HG02943 (cell line): ENCODE measurements around the gene GPATCH8.
"Not testable (repeated sequence)": the region's sequence is repeated elsewhere in the genome, so short reads cannot be mapped to it uniquely, and the experiment has no call there.

ENCODE experiments used
- ATAC-seq: cut with Tn5 transposase; IDR thresholded peaks from one replicate; pipeline ENCODE4 v1.9.1; 2021; ENCODE audit warnings: mild to moderate bottlenecking, low read depth, moderate library complexity; ENCODE audit not compliant: unreplicated experiment

GPATCH8 gene

DNA sequence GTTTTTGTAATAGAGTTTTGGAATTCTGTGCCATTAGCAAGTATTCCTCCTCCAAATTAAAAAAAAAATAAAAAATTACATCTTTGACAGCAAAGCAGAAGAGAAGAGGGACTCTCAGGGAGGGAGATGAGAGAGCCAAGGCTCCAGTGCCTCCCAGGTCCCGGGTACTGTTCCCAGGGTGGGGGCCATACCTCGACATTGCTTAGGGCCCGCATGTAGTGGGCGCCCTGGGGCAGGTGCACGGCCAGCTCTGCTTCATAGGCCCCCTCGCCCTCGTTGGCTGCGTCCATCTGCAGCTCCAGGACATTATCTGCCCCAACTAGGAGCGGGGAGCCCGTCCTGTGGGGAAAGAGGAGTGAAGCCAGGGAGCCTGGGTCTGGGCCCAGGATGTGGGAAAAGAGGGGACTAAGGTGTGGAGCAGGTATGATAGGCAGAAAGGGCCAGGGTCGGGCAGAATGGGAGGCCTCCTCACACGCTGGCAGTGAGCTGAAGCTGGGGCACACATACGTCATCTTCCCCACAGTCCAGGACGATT, 125.0 kb downstream of the GPATCH8 start:
- no peak for ATAC-seq

DNA sequence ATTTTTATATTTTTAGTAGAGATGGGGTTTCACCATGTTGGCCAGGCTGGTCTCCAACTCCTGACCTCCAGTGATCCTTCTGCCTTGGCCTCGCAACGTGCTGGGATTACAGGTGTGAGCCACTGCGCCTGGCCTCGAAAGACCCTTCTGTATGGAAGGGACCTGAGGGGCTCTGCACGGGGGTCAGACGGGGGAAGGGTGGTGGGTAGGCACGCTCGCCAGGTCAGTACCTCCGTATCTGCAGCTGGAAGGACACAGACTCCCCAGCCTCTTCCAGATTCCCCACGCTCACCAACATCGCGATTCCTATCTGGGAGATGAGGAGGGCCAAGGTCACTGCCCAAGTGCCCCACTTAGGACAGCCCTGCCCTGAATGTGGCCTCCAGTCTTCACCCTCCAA, 126.4 kb downstream of the GPATCH8 start:
- no peak for ATAC-seq

DNA sequence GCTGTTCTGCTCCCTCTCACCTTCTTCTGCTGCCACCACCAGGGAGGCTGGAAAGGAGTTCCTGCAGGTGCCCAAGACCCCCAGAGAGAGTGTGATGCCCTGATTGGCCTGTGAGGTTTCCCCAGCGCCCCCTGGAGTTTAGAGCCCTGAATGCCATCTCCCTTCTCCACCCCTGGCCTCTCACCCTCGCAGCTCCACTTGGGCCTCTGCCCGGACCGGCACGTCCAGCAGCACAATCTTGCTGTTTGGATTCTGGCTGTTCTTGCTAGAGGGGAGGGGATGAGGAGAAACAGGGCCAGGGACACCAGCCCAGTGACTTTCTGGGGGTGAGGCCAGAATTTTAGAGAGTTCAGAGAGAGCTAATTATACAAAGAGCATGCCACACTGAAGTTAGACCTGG, 127.1 kb downstream of the GPATCH8 start:
- ATAC-seq: no peak

GRCh38 chr17:44375196-44376017, 127.8 kb downstream of the GPATCH8 start:
- ATAC-seq: no peak

DNA sequence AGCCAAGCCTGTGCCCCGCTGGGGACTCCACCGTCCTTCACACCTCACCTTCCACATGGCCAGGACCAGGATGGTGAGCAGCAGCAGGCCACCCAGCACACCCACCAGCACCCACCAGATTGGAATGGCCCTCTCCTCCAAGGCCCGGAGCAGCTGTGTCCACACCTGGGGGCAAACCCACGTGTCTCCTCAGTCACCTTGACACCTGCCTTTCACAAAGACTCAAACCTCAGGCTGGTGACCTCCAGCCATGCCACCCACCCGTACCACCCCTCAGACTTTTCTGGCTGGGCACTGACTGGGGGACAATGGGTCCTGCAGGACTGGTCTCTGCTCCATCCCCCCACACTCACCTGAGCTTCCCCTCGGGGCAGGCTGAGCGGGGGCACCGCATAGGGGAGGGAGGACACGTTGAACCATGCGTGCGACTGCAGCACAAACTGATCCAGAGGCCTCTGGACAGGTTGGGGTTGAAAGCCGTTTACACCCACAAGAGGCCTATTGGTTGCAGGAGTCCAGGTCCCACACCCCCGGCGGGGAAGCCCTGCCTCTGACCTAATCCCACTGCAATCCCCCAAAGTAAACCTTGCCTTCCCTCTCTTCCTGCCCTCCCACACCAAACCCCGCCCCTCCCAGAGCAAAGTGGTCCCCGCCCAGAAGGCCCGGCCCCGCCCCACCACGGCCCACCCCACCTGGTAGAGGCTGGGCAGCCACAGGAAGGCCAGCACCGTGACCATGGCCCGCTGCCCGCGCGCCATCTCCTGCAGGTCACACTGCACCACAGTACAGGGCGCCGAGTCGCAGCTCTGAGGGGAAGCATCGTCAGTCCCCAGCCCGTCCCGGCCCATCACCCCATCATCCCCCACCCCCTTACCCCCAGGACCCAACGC, 128.7 kb downstream of the GPATCH8 start:
- ATAC-seq: no peak

DNA sequence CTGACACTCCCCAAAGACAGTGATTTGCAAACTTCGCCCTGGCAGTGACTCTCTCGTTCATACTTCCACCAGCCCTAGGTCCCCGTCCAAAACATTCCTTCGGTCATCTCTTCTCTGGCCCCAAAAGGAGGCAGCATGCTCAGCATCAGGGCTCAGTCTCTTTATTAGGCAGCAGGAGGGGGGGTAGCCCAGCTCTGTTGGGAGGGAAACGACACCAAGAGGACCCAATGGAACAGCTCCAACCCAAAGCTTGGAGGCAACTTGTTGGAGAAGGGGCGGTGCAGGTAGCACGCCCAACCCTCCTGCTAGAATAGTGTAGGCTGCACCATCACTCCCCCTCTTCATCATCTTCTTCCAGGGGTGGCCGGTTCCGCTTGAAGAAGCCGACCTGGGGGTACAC, 131.2 kb downstream of the GPATCH8 start:
- ATAC-seq: no peak

GRCh38 chr17:44369414-44370023, 133.7 kb downstream of the GPATCH8 start:
- not testable (repeated sequence) for ATAC-seq

DNA sequence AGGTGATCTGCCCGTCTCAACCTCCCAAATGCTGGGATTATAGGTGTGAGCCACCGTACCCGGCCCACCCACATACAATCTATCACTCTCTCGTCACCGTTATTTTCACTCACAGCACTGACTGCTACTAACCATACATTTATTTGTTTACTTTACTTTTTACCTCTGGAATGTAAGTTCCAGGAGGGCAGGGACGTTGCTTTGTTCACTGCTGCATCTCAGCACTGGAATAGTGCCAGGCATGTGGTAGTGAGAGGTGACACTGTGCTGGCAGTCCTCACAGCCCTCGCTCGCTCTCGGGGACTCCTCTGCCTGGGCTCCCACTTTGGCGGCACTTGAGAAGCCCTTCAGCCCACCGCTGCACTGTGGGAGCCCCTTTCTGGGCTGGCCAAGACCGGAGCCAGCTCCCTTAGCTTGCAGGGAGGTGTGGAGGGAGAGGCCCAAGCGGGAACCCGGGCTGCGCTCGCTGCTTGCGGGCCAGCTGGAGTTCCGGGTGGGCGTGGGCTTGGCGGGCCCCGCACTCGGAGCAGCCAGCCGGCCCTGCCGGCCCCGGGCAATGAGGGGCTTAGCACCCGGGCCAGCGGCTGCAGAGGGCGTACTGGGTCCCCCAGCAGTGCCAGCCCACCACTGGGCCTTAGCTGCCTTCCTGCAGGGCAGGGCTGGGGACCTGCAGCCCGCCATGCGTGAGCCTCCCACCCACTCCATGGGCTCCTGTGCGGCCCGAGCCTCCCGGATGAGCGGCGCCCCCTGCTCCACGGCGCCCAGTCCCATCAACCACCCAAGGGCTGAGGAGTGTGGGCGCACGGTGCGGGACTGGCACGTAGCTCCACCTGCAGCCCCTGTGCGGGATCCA, 134.6 kb downstream of the GPATCH8 start:
- ATAC-seq: not testable (repeated sequence)

GRCh38 chr17:44367231-44367979, 135.8 kb downstream of the GPATCH8 start:
- ATAC-seq: no peak

- not testable (repeated sequence) for ATAC-seq
Observed at GRCh38 chr17:44365051-44365450, 138.2 kb downstream of the GPATCH8 start.

GRCh38 chr17:44363613-44364159, 139.5 kb downstream of the GPATCH8 start, which contains the start of gene FAM171A2:
Gene FAM171A2, minus strand, starts transcription at chr17:44363853. Its CDS starts 139 bp downstream, at chr17:44363714.
- ATAC-seq: no peak

DNA sequence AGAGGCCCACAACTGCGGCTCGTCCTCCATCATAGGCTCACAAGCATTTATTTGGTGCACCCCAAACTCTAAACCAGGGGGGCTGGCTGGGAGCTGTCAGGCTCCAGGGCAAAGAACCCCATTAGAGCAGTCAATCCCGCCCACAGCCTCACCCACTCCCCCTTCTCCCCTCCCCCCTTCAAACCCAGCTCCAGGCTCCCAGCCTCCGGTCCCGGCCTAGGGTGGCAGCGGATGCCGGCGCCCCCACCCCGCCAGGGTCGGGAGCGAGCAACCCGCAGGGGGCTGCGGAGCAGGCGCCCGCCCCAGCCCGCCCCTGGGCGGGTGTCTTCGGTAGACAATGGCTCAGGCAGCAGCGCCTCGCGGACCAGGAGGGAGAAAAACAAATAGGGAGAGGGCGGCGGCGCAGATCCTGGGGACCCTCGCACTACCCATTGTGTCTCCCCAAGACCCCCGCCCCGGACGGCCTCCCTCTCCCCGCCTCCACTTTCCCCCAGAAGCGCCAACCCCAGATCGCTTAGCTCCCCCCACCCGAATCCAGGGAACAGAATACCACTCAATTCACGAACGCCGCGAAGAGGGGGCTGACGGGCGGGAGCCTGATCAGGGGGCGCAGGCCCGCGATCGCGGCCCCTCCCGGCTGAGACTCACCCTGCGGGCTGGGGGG, 140.1 kb downstream of the GPATCH8 start:
- no peak for ATAC-seq

GRCh38 chr17:44362459-44362948, 140.7 kb downstream of the GPATCH8 start:
- no peak for ATAC-seq

DNA sequence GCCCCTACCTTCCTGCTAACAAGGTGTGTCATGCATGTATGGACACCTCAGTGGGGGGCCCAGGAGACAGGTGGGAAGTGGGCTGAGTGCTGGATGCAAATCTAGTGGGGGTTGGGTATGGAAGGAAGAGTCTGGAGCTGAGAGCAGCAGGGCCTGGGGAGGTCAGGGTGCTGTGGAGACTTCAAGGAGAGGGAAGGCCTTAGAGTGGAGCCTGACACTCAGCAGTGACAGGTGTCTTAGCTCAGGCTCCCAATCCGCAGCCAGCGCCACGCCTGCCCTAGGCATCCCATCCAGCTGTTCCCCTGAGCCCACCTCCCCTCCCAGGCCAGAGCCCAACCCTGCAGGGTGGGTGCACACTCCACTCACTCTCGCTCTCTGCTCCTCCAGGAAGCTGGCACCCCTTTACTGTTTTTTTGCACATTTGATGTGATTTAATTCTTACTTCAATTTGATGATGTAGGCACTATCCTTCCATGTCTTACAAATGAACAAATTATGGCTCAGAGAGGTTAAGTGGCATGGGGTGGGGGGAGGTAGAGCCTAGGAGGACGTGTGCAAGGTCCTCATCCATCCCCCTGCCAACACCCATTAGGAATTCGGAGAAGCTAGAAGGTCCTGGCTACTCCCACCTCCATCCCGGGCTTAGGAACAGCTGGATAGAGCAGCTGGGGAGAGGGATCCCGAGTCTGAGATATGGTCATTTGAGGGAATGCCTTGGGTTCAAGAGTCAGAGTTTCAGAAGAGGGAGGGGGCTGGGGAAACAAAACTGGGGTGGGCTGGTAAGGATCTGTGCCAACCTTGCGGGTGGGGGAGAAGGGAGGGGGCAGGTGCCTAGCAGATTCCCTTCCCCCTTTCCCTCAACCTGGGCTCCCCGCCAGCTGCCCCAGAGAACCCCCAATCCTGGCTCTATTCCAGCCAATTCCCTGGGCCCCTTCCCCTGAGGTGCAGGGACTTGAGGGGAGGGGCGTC, 141.6 kb downstream of the GPATCH8 start:
- no peak for ATAC-seq

DNA sequence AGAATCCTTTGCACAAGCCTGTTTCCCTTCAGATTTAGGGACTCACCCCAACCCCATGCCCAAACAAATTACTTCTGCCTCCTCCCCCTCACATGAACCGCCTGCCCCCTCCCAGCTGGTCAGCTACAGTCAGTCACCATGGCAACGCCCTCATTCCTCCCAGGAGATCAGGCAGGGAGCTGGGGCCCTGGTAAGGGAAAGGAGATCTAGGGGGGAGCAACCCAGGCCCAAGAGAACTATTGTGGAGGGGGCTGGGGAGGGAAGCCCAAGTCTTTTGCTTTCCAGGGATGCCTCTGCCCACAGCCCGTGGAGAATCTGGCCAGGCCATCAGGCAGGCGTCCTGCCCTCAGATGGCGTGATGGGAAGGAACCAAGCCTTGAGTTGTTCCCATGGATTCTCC, 142.4 kb downstream of the GPATCH8 start:
- ATAC-seq: no peak

- no peak for ATAC-seq
Observed at GRCh38 chr17:44360144-44360533, 143.1 kb downstream of the GPATCH8 start.
